ENCODE measurements around the gene POM121C. TPM values are rescaled to one million over a fixed set of nuclear protein-coding genes. Genes with fewer than 3 reads are reported as not detected.
"Not testable (repeated sequence)": the region's sequence is repeated elsewhere in the genome, so short reads cannot be mapped to it uniquely, and the experiment has no call there.

Gene POM121C
- polyA plus RNA-seq (2012; ENCODE audit: insufficient read length, low read depth): 43.0 TPM

- 0 out of 2 replicates have a peak, but pooled peaks have one; percentile 38 for TF ChIP-seq TAF1 (IDR thresholded peaks at IDR 0.05; ENCODE audit: borderline replicate concordance, insufficient read depth, low read length)
- TF ChIP-seq POLR2AphosphoS5 (IDR thresholded peaks at IDR 0.05; ENCODE audit: low read depth, low read length): peak; percentile 67
These were observed at the start of gene POM121C for GRCh38 chr7:75485979-75486643. TSS of gene POM121C (minus strand) at chr7:75486299. CDS start at chr7:75441496, 44,803 bp downstream.

GRCh38 chr7:75534727-75535307 lies 48.7 kb upstream of the POM121C start:
- TF ChIP-seq REST (IDR thresholded peaks at IDR 0.05; ENCODE audit: insufficient read depth in 1 of 2, low read depth in 2 of 2, low read length in 2 of 2) (no peak), TAF1 (IDR thresholded peaks at IDR 0.05; ENCODE audit: borderline replicate concordance, insufficient read depth, low read length) (no peak), POLR2AphosphoS5 (IDR thresholded peaks at IDR 0.05; ENCODE audit: low read depth, low read length) (no peak), SIN3A (IDR thresholded peaks at IDR 0.05; ENCODE audit: borderline replicate concordance, insufficient read depth, low read length) (no peak), FOXP2 (optimal IDR thresholded peaks at IDR 0.05; ENCODE audit: borderline replicate concordance, extremely low read depth, extremely low read length, insufficient read depth) (no peak)

- TF ChIP-seq POLR2AphosphoS5 (IDR thresholded peaks at IDR 0.05; ENCODE audit: low read depth, low read length) (no peak), REST (IDR thresholded peaks at IDR 0.05; ENCODE audit: insufficient read depth in 1 of 2, low read depth in 2 of 2, low read length in 2 of 2) (no peak), SIN3A (IDR thresholded peaks at IDR 0.05; ENCODE audit: borderline replicate concordance, insufficient read depth, low read length) (no peak), TAF1 (IDR thresholded peaks at IDR 0.05; ENCODE audit: borderline replicate concordance, insufficient read depth, low read length) (no peak), FOXP2 (optimal IDR thresholded peaks at IDR 0.05; ENCODE audit: borderline replicate concordance, extremely low read depth, extremely low read length, insufficient read depth) (no peak)
These were observed 47.8 kb upstream of the POM121C start for GRCh38 chr7:75533926-75534325.

- TF ChIP-seq TAF1 (IDR thresholded peaks at IDR 0.05; ENCODE audit: borderline replicate concordance, insufficient read depth, low read length) (no peak), FOXP2 (optimal IDR thresholded peaks at IDR 0.05; ENCODE audit: borderline replicate concordance, extremely low read depth, extremely low read length, insufficient read depth) (no peak), SIN3A (IDR thresholded peaks at IDR 0.05; ENCODE audit: borderline replicate concordance, insufficient read depth, low read length) (no peak), REST (IDR thresholded peaks at IDR 0.05; ENCODE audit: insufficient read depth in 1 of 2, low read depth in 2 of 2, low read length in 2 of 2) (no peak), POLR2AphosphoS5 (IDR thresholded peaks at IDR 0.05; ENCODE audit: low read depth, low read length) (no peak)
These were observed 46.5 kb upstream of the POM121C start for GRCh38 chr7:75532639-75533038.

- no peak for TF ChIP-seq TAF1 (IDR thresholded peaks at IDR 0.05; ENCODE audit: borderline replicate concordance, insufficient read depth, low read length)
These were observed 45.3 kb upstream of the POM121C start for GRCh38 chr7:75531359-75531821.

GRCh38 chr7:75492020-75492419 lies 5.9 kb upstream of the POM121C start, which contains the start of gene SPDYE5:
TSS of gene SPDYE5 (plus strand) at chr7:75492320. CDS start at chr7:75494048, 1,728 bp downstream.
- not testable (repeated sequence) for TF ChIP-seq FOXP2 (optimal IDR thresholded peaks at IDR 0.05; ENCODE audit: borderline replicate concordance, extremely low read depth, extremely low read length, insufficient read depth); SIN3A (IDR thresholded peaks at IDR 0.05; ENCODE audit: borderline replicate concordance, insufficient read depth, low read length); TAF1 (IDR thresholded peaks at IDR 0.05; ENCODE audit: borderline replicate concordance, insufficient read depth, low read length)

Data from PFSK-1 (cell line).